H1 (cell line): ENCODE data around the gene CDK3.

Source experiments
- CREB1 ChIP-seq: IDR thresholded peaks from 2 replicates; pipeline ENCODE4 v1.6.1; 2012; ENCODE audit warnings: inconsistent platforms
- GTF2F1 ChIP-seq: IDR thresholded peaks from 2 replicates; pipeline ENCODE4 v1.6.1; 2012; ENCODE audit warnings: low read depth, low read length, improper control_type of control experiment, borderline replicate concordance
- JUND ChIP-seq: IDR thresholded peaks from 2 replicates; pipeline ENCODE4 v1.6.1; 2011; ENCODE audit warnings: mild to moderate bottlenecking, improper control_type of control experiment, low read length
- NANOG ChIP-seq: IDR thresholded peaks from 2 replicates; pipeline ENCODE4 v1.6.1; 2011; ENCODE audit warnings: low read length, low read depth, mild to moderate bottlenecking, inconsistent platforms; ENCODE audit not compliant: insufficient read depth, poor library complexity, severe bottlenecking
- NRF1 ChIP-seq: IDR thresholded peaks from 2 replicates; pipeline ENCODE4 v1.6.1; 2011; ENCODE audit warnings: mild to moderate bottlenecking, low read depth, low read length, improper control_type of control experiment
- POLR2A ChIP-seq, 2 experiments: IDR thresholded peaks; 1 replicate in 1 of 2; 2 replicates in 1 of 2; pipeline ENCODE4 v1.6.1; 2011; ENCODE audit warnings: low read depth in 2 of 2, low read length in 2 of 2, mild to moderate bottlenecking in 2 of 2; ENCODE audit errors: control extremely low read depth in 1 of 2
- RAD21 ChIP-seq, 2 experiments: IDR thresholded peaks in 1 of 2; conservative IDR thresholded peaks in 1 of 2; 2 replicates each; pipeline ENCODE4 v1.6.1; 2011; ENCODE audit warnings: low read depth in 2 of 2, low read length in 2 of 2, improper control_type of control experiment in 1 of 2, inconsistent platforms in 1 of 2, mild to moderate bottlenecking in 1 of 2, moderate library complexity in 1 of 2
- TBP ChIP-seq: IDR thresholded peaks from 2 replicates; pipeline ENCODE4 v1.6.1; 2011; ENCODE audit warnings: low read depth, low read length, improper control_type of control experiment
- YY1 ChIP-seq: IDR thresholded peaks from 2 replicates; pipeline ENCODE4 v1.6.1; 2011; ENCODE audit warnings: low read depth, mild to moderate bottlenecking, low read length
- ZNF274 ChIP-seq: IDR thresholded peaks from 2 replicates; pipeline ENCODE4 v1.7.0; 2012; ENCODE audit warnings: low read length, borderline replicate concordance; ENCODE audit errors: extremely low read depth
- TF ChIP-seq, protein P1 (sequence below), 3 experiments: IDR thresholded peaks; 1 replicate in 2 of 3; 2 replicates in 1 of 3; pipeline versions ENCODE4 v1.5.1 to v1.6.1; 2011; ENCODE audit warnings: low read length in 3 of 3, mild to moderate bottlenecking in 3 of 3, inconsistent platforms in 2 of 3, low read depth in 1 of 3, moderate library complexity in 1 of 3; ENCODE audit not compliant: insufficient read depth in 1 of 3; ENCODE audit errors: control extremely low read depth in 1 of 3
- TF ChIP-seq, protein P2 (sequence below): IDR thresholded peaks from 2 replicates; pipeline ENCODE4 v1.6.1; 2011; ENCODE audit warnings: low read length, improper control_type of control experiment

DNA sequence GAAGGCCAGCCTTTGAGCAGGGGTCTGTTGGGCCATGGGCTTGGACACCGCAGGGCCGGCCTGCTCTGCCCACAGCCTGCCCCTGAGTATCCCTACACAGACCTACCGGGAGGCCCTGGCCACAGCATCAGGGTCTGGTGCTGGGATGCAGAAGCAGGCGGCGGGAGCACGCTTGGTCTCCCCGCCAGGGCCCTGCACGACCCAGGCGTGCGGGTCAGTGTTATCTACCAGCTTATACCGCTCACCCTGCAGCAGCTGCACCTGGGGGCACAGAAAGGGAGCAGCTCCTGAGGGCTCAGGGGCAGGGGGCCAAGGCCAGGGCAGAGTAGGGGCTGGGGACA is 17.7 kb downstream of the CDK3 start:
- TF ChIP-seq, protein P1, sequence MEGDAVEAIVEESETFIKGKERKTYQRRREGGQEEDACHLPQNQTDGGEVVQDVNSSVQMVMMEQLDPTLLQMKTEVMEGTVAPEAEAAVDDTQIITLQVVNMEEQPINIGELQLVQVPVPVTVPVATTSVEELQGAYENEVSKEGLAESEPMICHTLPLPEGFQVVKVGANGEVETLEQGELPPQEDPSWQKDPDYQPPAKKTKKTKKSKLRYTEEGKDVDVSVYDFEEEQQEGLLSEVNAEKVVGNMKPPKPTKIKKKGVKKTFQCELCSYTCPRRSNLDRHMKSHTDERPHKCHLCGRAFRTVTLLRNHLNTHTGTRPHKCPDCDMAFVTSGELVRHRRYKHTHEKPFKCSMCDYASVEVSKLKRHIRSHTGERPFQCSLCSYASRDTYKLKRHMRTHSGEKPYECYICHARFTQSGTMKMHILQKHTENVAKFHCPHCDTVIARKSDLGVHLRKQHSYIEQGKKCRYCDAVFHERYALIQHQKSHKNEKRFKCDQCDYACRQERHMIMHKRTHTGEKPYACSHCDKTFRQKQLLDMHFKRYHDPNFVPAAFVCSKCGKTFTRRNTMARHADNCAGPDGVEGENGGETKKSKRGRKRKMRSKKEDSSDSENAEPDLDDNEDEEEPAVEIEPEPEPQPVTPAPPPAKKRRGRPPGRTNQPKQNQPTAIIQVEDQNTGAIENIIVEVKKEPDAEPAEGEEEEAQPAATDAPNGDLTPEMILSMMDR (IDR thresholded peaks at IDR 0.05; ENCODE audit: control extremely low read depth in 1 of 3, insufficient read depth in 1 of 3, low read depth in 1 of 3, low read length in 3 of 3), result no peak
- TF ChIP-seq POLR2A (IDR thresholded peaks at IDR 0.05; ENCODE audit: control extremely low read depth in 1 of 2, low read depth in 2 of 2, low read length in 2 of 2) (no peak), ZNF274 (no peak), NANOG (no peak), TBP (no peak), YY1 (no peak), JUND (no peak), NRF1 (no peak), RAD21 (IDR thresholded peaks at IDR 0.05 in 1 of 2, conservative IDR thresholded peaks at IDR 0.05 in 1 of 2; ENCODE audit: low read depth in 2 of 2, low read length in 2 of 2) (no peak), CREB1 (no peak), GTF2F1 (no peak)
- TF ChIP-seq, protein P2, sequence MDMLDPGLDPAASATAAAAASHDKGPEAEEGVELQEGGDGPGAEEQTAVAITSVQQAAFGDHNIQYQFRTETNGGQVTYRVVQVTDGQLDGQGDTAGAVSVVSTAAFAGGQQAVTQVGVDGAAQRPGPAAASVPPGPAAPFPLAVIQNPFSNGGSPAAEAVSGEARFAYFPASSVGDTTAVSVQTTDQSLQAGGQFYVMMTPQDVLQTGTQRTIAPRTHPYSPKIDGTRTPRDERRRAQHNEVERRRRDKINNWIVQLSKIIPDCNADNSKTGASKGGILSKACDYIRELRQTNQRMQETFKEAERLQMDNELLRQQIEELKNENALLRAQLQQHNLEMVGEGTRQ, result no peak
